ENCODE measurements around the gene DCHS2. TPM values are rescaled to one million over a fixed set of nuclear protein-coding genes. Genes with fewer than 3 reads are reported as not detected.

The DCHS2 gene
- total RNA-seq, 4 donors from 2014 or later = 2.3 to 5.0 (median 3.2) TPM

- TF ChIP-seq POLR2AphosphoS5 (IDR thresholded peaks at IDR 0.05) = no peak
- no peak for TF ChIP-seq CTCF (IDR thresholded peaks at IDR 0.05)
- TF ChIP-seq EP300 (IDR thresholded peaks at IDR 0.05) = no peak
- TF ChIP-seq POLR2A (IDR thresholded peaks at IDR 0.05) = no peak
- Histone ChIP-seq H3K4me1 (no peaks in the 10 kb centered on the region), H3K9me3 (peaks cover 0 to 6% (median 0%) of the 10 kb centered on the region in 3 donors), H3K36me3 (no peaks in the 10 kb centered on the region), H3K27me3 (no peaks in the 10 kb centered on the region), H3K4me3 (no peak overlapping the region), H3K27ac (no peak overlapping the region)
- ATAC-seq = no peak
- 93 to 100% methylated on average over 2 of the region's 2 CpGs for WGBS, 2 donors (ENCODE audit: low coverage in 1 of 2)
Observed at GRCh38 chr4:154292589-154292988, 199.0 kb downstream of the DCHS2 start.

- TF ChIP-seq CTCF (IDR thresholded peaks at IDR 0.05) (no peak), POLR2AphosphoS5 (IDR thresholded peaks at IDR 0.05) (no peak), EP300 (IDR thresholded peaks at IDR 0.05) (no peak), POLR2A (IDR thresholded peaks at IDR 0.05) (no peak)
Observed at GRCh38 chr4:154277172-154277571, 214.4 kb downstream of the DCHS2 start.

GRCh38 chr4:154276496-154276895 lies 215.1 kb downstream of the DCHS2 start:
- TF ChIP-seq POLR2AphosphoS5 (IDR thresholded peaks at IDR 0.05) (no peak), CTCF (IDR thresholded peaks at IDR 0.05) (no peak), POLR2A (IDR thresholded peaks at IDR 0.05) (no peak), EP300 (IDR thresholded peaks at IDR 0.05) (no peak)
- Histone ChIP-seq H3K9me3 (no peaks in the 10 kb centered on the region), H3K4me3 (no peak overlapping the region), H3K4me1 (no peaks in the 10 kb centered on the region), H3K27me3 (no peaks in the 10 kb centered on the region), H3K36me3 (no peaks in the 10 kb centered on the region), H3K27ac (no peak overlapping the region)
- no peak for ATAC-seq
- WGBS, 2 donors (ENCODE audit: low coverage in 1 of 2) = 77 to 100% methylated on average over 1 of the region's 1 CpG

More at GRCh38 chr4:154277172-154277571, 214.4 kb downstream of the DCHS2 start:
- no peak overlapping the region for H3K4me3 ChIP-seq
- WGBS, 2 donors (ENCODE audit: low coverage in 1 of 2) = 67 to 85% methylated on average over 2 of the region's 2 CpGs
- no peak overlapping the region for H3K27ac ChIP-seq
- H3K9me3 ChIP-seq = no peaks in the 10 kb centered on the region
- H3K4me1 ChIP-seq = no peaks in the 10 kb centered on the region
- H3K27me3 ChIP-seq = no peaks in the 10 kb centered on the region
- no peak for ATAC-seq
- H3K36me3 ChIP-seq = no peaks in the 10 kb centered on the region

- TF ChIP-seq POLR2A (IDR thresholded peaks at IDR 0.05) (no peak), POLR2AphosphoS5 (IDR thresholded peaks at IDR 0.05) (no peak), EP300 (IDR thresholded peaks at IDR 0.05) (no peak), CTCF (IDR thresholded peaks at IDR 0.05) (no peak)
- no peaks in the 10 kb centered on the region for H3K36me3 ChIP-seq
- H3K4me3 ChIP-seq = no peak overlapping the region
- H3K4me1 ChIP-seq = no peaks in the 10 kb centered on the region
- no peaks in the 10 kb centered on the region for H3K27me3 ChIP-seq
- H3K27ac ChIP-seq = no peak overlapping the region
- ATAC-seq = no peak
- 67 to 71% methylated on average over 4 of the region's 4 CpGs for WGBS, 2 donors (ENCODE audit: low coverage in 1 of 2)
- no peaks in the 10 kb centered on the region for H3K9me3 ChIP-seq
Observed at GRCh38 chr4:154254999-154255398, 236.6 kb downstream of the DCHS2 start.

- no peak for ATAC-seq
- Histone ChIP-seq H3K36me3 (no peaks in the 10 kb centered on the region), H3K27ac (no peak overlapping the region), H3K27me3 (no peaks in the 10 kb centered on the region), H3K4me3 (no peak overlapping the region), H3K4me1 (no peaks in the 10 kb centered on the region), H3K9me3 (no peaks in the 10 kb centered on the region)
- 78 to 88% methylated on average over 2 to 4 of the region's 4 CpGs for WGBS, 2 donors (ENCODE audit: low coverage in 1 of 2)
- TF ChIP-seq POLR2AphosphoS5 (IDR thresholded peaks at IDR 0.05) (no peak), EP300 (IDR thresholded peaks at IDR 0.05) (no peak), POLR2A (IDR thresholded peaks at IDR 0.05) (no peak), CTCF (IDR thresholded peaks at IDR 0.05) (no peak)
Observed at GRCh38 chr4:154234576-154234975, 257.0 kb downstream of the DCHS2 start.
